Panc1 (cell line): ENCODE measurements around the gene SPATA3. TPM values are rescaled to one million over a fixed set of nuclear protein-coding genes. Genes with fewer than 3 reads are reported as not detected.

Experiments
- ATAC-seq: fragments of 200-7000 bp; cut with Tn5 transposase; 2 replicates; pipeline ENCODE4 v1.9.1; 2020; ENCODE audit warnings: mild to moderate bottlenecking, moderate library complexity
- BruUV-seq: library from RNA; stranded (reverse); fragments of 400-500 nt; replicated peaks from 2 replicates; lab custom pipeline; 2021; lab: Mats Ljungman, UMichigan
- CTCF ChIA-PET: fragments of 300-600 bp; sonication (Branson Sonifier 250); formaldehyde crosslinking; loops from one replicate; lab custom pipeline; 2022; ENCODE audit warnings: antibody characterized with exemption; lab: Charles Lee
- POLR2A ChIA-PET: fragments of 300-600 bp; sonication (Branson Sonifier 250); formaldehyde crosslinking; loops from one replicate; lab custom pipeline; 2022; ENCODE audit warnings: antibody characterized with exemption; lab: Charles Lee
- DNase-seq: peaks from one replicate; pipeline ENCODE4 v3.0.0-alpha.2; 2010; ENCODE audit warnings: low read depth, low spot score
- H3K27ac ChIP-seq: 2 replicates; pipeline ENCODE4 v1.5.1; 2011; ENCODE audit warnings: mild to moderate bottlenecking, low read length, inconsistent platforms
- H3K27me3 ChIP-seq: fragments of 200-500 bp; sonication (Bioruptor generic); 2 replicates; pipeline ENCODE4 v1.6.0; 2014; ENCODE audit warnings: low read length, inconsistent platforms; ENCODE audit not compliant: control insufficient read depth, insufficient read depth
- H3K36me3 ChIP-seq: fragments of 200-500 bp; sonication (Bioruptor generic); 2 replicates; pipeline ENCODE4 v1.5.1; 2014; ENCODE audit warnings: inconsistent platforms, mild to moderate bottlenecking, low read length, moderate library complexity; ENCODE audit not compliant: control insufficient read depth, insufficient read depth
- H3K4me1 ChIP-seq: 2 replicates; pipeline ENCODE4 v1.5.1; 2011; ENCODE audit warnings: inconsistent platforms, mild to moderate bottlenecking, low read length, moderate library complexity; ENCODE audit not compliant: control insufficient read depth, insufficient read depth
- H3K4me3 ChIP-seq, 2 experiments: 2 replicates each; pipeline ENCODE4 v1.5.1; 2011 to 2012; ENCODE audit warnings: low read depth in 2 of 2, low read length in 2 of 2, mild to moderate bottlenecking in 2 of 2, inconsistent platforms in 1 of 2, moderate library complexity in 1 of 2
- H3K9me3 ChIP-seq: fragments of 200-500 bp; sonication (Bioruptor generic); 2 replicates; pipeline ENCODE4 v1.5.1; 2014; ENCODE audit warnings: low read depth, mild to moderate bottlenecking, inconsistent platforms, low read length, moderate library complexity; ENCODE audit not compliant: control insufficient read depth, insufficient read depth
- CTCF ChIP-seq: fragments of 450-650 bp; IDR thresholded peaks from 2 replicates; pipeline ENCODE4 v1.5.1; 2017; ENCODE audit warnings: mild to moderate bottlenecking
- POLR2AphosphoS5 ChIP-seq: IDR thresholded peaks from 2 replicates; pipeline ENCODE4 v1.6.1; 2012; ENCODE audit warnings: mild to moderate bottlenecking, low read depth, low read length, moderate library complexity
- REST ChIP-seq, 2 experiments: IDR thresholded peaks; 2 replicates each; pipeline ENCODE4 v1.6.1; 2011 to 2012; ENCODE audit warnings: low read depth in 2 of 2, control low read depth in 1 of 2, low read length in 1 of 2, mild to moderate bottlenecking in 1 of 2, moderate library complexity in 1 of 2; ENCODE audit not compliant: insufficient read depth in 1 of 2
- SIN3A ChIP-seq: IDR thresholded peaks from 2 replicates; pipeline ENCODE4 v1.6.1; 2012; ENCODE audit warnings: low read depth, mild to moderate bottlenecking, low read length, moderate library complexity, borderline replicate concordance; ENCODE audit not compliant: insufficient read depth
- TCF7L2 ChIP-seq: IDR thresholded peaks from 2 replicates; pipeline ENCODE4 v1.6.1; 2011; ENCODE audit warnings: mild to moderate bottlenecking, low read depth, low read length, inconsistent platforms
- in situ Hi-C: cut with HindIII; loops from 2 replicates; pipeline ENCODE4 v1.10.0; 2016; ENCODE audit warnings: low sequenced_read_pairs, low pct_unique_long_range_greater_than_20kb
- intact Hi-C: fragments of 100-400 bp; cut with micrococcal nuclease; formaldehyde crosslinking; loops from one replicate; pipeline ENCODE4 v1.10.0; 2022; ENCODE audit not compliant: unreplicated experiment
- total RNA-seq: library from RNA; stranded (reverse); gene quantifications from one replicate; pipeline ENCODE4 v1.2.1, GENCODE V29; 2021; ENCODE audit not compliant: unreplicated experiment

The SPATA3 gene
- total RNA-seq, 1 experiment from 2014 or later, result not detected

DNA sequence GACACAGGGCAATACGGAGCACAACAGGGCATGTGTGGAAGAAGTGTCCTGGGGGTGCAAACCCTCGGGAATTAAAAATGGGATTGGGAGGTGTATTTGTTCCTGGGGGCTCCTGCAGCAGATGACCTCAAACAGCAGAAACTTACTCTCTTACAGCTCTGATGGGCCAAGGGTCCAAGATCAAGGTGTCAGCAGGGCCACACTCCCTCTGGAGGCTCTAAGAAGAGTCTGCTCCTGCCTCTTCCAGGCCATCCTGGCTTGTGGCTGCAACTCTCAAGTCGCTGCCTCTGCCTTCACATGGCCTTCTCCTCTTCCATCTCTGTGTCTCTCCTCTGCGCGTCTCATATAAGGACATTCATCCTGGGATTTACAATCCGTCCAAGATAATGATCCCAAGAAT is 12.4 kb upstream of the SPATA3 start:
- CTCF ChIA-PET, result no interaction called here
- intact Hi-C loops, result no loop called here

GRCh38 chr2:230984393-230985220 is 11.3 kb upstream of the SPATA3 start:
- Histone ChIP-seq H3K36me3 (no peaks in the 10 kb centered on the region), H3K27ac (no peak overlapping the region), H3K4me3 (no peak overlapping the region), H3K9me3 (no peaks in the 10 kb centered on the region), H3K27me3 (no peaks in the 10 kb centered on the region), H3K4me1 (peaks cover 4% of the 10 kb centered on the region)
- ATAC-seq (no peak), DNase-seq (no peak)
- TF ChIP-seq SIN3A (no peak), REST (IDR thresholded peaks at IDR 0.05; ENCODE audit: insufficient read depth in 1 of 2, low read depth in 2 of 2, low read length in 1 of 2) (no peak), TCF7L2 (no peak), CTCF (no peak), POLR2AphosphoS5 (no peak)
- POLR2A ChIA-PET, result no interaction called here
- BruUV-seq, result no TSS peak
- CTCF ChIA-PET, result interaction anchor here (0.6 to 0.8 kb wide), 2 partner anchors 15 to 101 kb away, joined by 3 to 5 read pairs; no protein-coding TSS in a partner anchor
- in situ Hi-C loops (no loop called here), intact Hi-C loops (loop anchor here (5.0 kb wide), 1 partner anchor 67 kb away; no protein-coding TSS in a partner anchor)

More for the DNA sequence above, 12.4 kb upstream of the SPATA3 start:
- Histone ChIP-seq H3K27me3 (no peaks in the 10 kb centered on the region), H3K4me3 (no peak overlapping the region), H3K27ac (no peak overlapping the region), H3K9me3 (no peaks in the 10 kb centered on the region), H3K36me3 (no peaks in the 10 kb centered on the region), H3K4me1 (peaks cover 4% of the 10 kb centered on the region)
- POLR2A ChIA-PET, result no interaction called here
- ATAC-seq (no peak), DNase-seq (no peak)
- in situ Hi-C loops, result no loop called here
- BruUV-seq, result no TSS peak
- TF ChIP-seq SIN3A, result no peak
- 0 out of 2 replicates have a peak, but pooled peaks have one; percentile 5 for TF ChIP-seq CTCF
